HepG2 (cell line): ENCODE measurements around the gene KCNA1. TPM values are rescaled to one million over a fixed set of nuclear protein-coding genes. Genes with fewer than 3 reads are reported as not detected.

ENCODE experiments used
- ATAC-seq: fragments of 200-7000 bp; cut with Tn5 transposase; 3 replicates; pipeline ENCODE4 v1.9.1; 2020; ENCODE audit warnings: mild to moderate bottlenecking, moderate library complexity
- BruUV-seq: library from RNA; stranded (reverse); fragments of 400-500 nt; replicated peaks from 2 replicates; lab custom pipeline; 2021; lab: Mats Ljungman, UMichigan
- CTCF ChIA-PET: fragments of 300-600 bp; formaldehyde crosslinking; extraction: SDS; loops from one replicate; lab custom pipeline; 2021; ENCODE audit warnings: low total read pairs, inconsistent platforms, low intra/inter-chr PET ratio; lab: Yijun Ruan, JAX
- POLR2A ChIA-PET: fragments of 350-600 bp; sonication (Branson Sonifier 250); formaldehyde crosslinking; loops from one replicate; lab custom pipeline; 2020; ENCODE audit warnings: antibody characterized with exemption, inconsistent platforms; lab: Yijun Ruan, JAX
- DNase-seq: peaks from one replicate; pipeline ENCODE4 v3.0.0-alpha.2; 2015; ENCODE audit warnings: low spot score
- FAIRE-seq: peaks from 3 replicates; lab custom pipeline; 2011; peaks lifted over from hg19 to GRCh38; lab: Jason Lieb, UNC
- H2AFZ ChIP-seq: one replicate; pipeline ENCODE4 v1.6.1; 2011; ENCODE audit warnings: low read length, inconsistent platforms
- H3K27ac ChIP-seq: fragments of 300-600 bp; 3 replicates; pipeline ENCODE4 v1.8.0; 2011; ENCODE audit warnings: mixed run types, mild to moderate bottlenecking, mixed read lengths, low read length, inconsistent platforms; ENCODE audit not compliant: insufficient read depth; ENCODE audit errors: extremely low read length
- H3K27me3 ChIP-seq, 2 experiments: fragments of 200-600 bp in 1 of 2; 2 replicates in 1 of 2; 3 replicates in 1 of 2; pipeline versions ENCODE4 v1.6.0 to v1.8.0; 2011; ENCODE audit warnings: low read length in 2 of 2, mild to moderate bottlenecking in 2 of 2, moderate library complexity in 2 of 2, inconsistent platforms in 1 of 2; ENCODE audit not compliant: insufficient read depth in 2 of 2, control insufficient read depth in 1 of 2
- H3K36me3 ChIP-seq, 2 experiments: fragments of 200-600 bp in 1 of 2; replicated peaks in 1 of 2; 2 replicates in 1 of 2; 3 replicates in 1 of 2; pipeline versions ENCODE4 v1.5.1 to v1.8.0; 2011; ENCODE audit warnings: low read length in 2 of 2, inconsistent platforms in 1 of 2; ENCODE audit not compliant: insufficient read depth in 2 of 2, control insufficient read depth in 1 of 2
- H3K4me1 ChIP-seq: 2 replicates; pipeline ENCODE4 v1.5.1; 2012; ENCODE audit warnings: low read length, inconsistent platforms; ENCODE audit not compliant: insufficient read depth
- H3K4me2 ChIP-seq: 2 replicates; pipeline ENCODE4 v1.6.0; 2011; ENCODE audit warnings: low read depth, low read length, inconsistent platforms
- H3K4me3 ChIP-seq, 3 experiments: fragments of 200-600 bp in 1 of 3; sonication (generic), shearing (Covaris generic) in 1 of 3; replicated peaks in 1 of 3; 2 replicates each; pipeline ENCODE4 v1.5.1; 2011 to 2016; ENCODE audit warnings: low read length in 3 of 3, inconsistent platforms in 2 of 3, low read depth in 2 of 3, mild to moderate bottlenecking in 2 of 3, control low read depth in 1 of 3, mixed read lengths in 1 of 3; ENCODE audit not compliant: insufficient read depth in 1 of 3
- H3K79me2 ChIP-seq: one replicate; pipeline ENCODE4 v1.6.1; 2011; ENCODE audit warnings: low read length, inconsistent platforms; ENCODE audit not compliant: insufficient read depth
- H3K9ac ChIP-seq: 2 replicates; pipeline ENCODE4 v1.6.0; 2011; ENCODE audit warnings: mild to moderate bottlenecking, low read depth, low read length, inconsistent platforms; ENCODE audit not compliant: insufficient read depth
- H3K9me3 ChIP-seq: 2 replicates; pipeline ENCODE4 v1.5.1; 2012; ENCODE audit warnings: mild to moderate bottlenecking, low read length
- H4K20me1 ChIP-seq: 2 replicates; pipeline ENCODE4 v1.6.0; 2011; ENCODE audit warnings: inconsistent platforms, mild to moderate bottlenecking, low read length, moderate library complexity; ENCODE audit not compliant: insufficient read depth
- ATF1 ChIP-seq: IDR thresholded peaks from 2 replicates; pipeline ENCODE4 v1.6.1; 2016; ENCODE audit warnings: mild to moderate bottlenecking, control low read depth
- HNF4G ChIP-seq, 2 experiments: sonication (generic) in 1 of 2; formaldehyde crosslinking in 1 of 2; IDR thresholded peaks; 2 replicates each; pipeline versions ENCODE4 v1.4.0 to v1.6.1; 2011 to 2020; ENCODE audit warnings: borderline replicate concordance in 2 of 2, low read depth in 2 of 2, mild to moderate bottlenecking in 2 of 2, low read length in 1 of 2, missing genetic modification reagents in 1 of 2, moderate library complexity in 1 of 2
- HNRNPK ChIP-seq: fragments of 200-400 bp; formaldehyde crosslinking; IDR thresholded peaks from 2 replicates; pipeline ENCODE4 v1.6.1; 2018; ENCODE audit warnings: low read length, low read depth, moderate library complexity, mild to moderate bottlenecking; ENCODE audit not compliant: poor library complexity, severe bottlenecking
- RELA ChIP-seq: sonication (generic); formaldehyde crosslinking; IDR thresholded peaks from 2 replicates; pipeline ENCODE4 v1.4.0; 2020; ENCODE audit warnings: missing genetic modification reagents
- SIX4 ChIP-seq: sonication (generic); formaldehyde crosslinking; IDR thresholded peaks from 2 replicates; pipeline ENCODE4 v1.4.0; 2020; ENCODE audit warnings: missing genetic modification reagents
- TFE3 ChIP-seq: IDR thresholded peaks from 2 replicates; pipeline ENCODE4 v1.6.1; 2016
- ZFY ChIP-seq: sonication (generic); formaldehyde crosslinking; IDR thresholded peaks from 2 replicates; pipeline ENCODE4 v1.4.0; 2020; ENCODE audit warnings: missing genetic modification reagents
- ZNF777 ChIP-seq: sonication (generic); formaldehyde crosslinking; IDR thresholded peaks from 2 replicates; pipeline ENCODE4 v1.4.0; 2020; ENCODE audit warnings: missing genetic modification reagents
- ZSCAN9 ChIP-seq: IDR thresholded peaks from 2 replicates; pipeline ENCODE4 v1.6.1; 2016; ENCODE audit warnings: borderline replicate concordance
- ZXDC ChIP-seq: sonication (generic); formaldehyde crosslinking; IDR thresholded peaks from 2 replicates; pipeline ENCODE4 v1.5.0; 2020; ENCODE audit warnings: mild to moderate bottlenecking, missing genetic modification reagents
- WGBS: methylation state at CpG from one replicate; pipeline ENCODE4 v1.1.6; 2017; ENCODE audit warnings: low lambda C conversion rate; 5-methylcytosine and 5-hydroxymethylcytosine counted together
- in situ Hi-C: cut with HindIII; loops from 2 replicates; pipeline ENCODE4 v1.10.0; 2017; ENCODE audit warnings: low pct_unique_long_range_greater_than_20kb; ENCODE audit not compliant: extremely low pct_ligation_motif_present
- intact Hi-C: fragments of 100-400 bp; cut with micrococcal nuclease; formaldehyde crosslinking; loops from one replicate; pipeline ENCODE4 v1.10.0; 2022; ENCODE audit not compliant: unreplicated experiment
- polyA plus RNA-seq, 8 experiments: library from polyadenylated mRNA; depleted of rRNA in 3 of 8; stranded (reverse) in 7 of 8; unstranded in 1 of 8; fragments of >200 nt; fragmentation: Illumina TruSeq in 4 of 8; extraction: Trizol in 4 of 8; gene quantifications; 2 replicates each; pipeline versions ENCODE4 v1.2.1 to v1.2.3, GENCODE V29; 2011 to 2016; ENCODE audit warnings: low read depth in 4 of 8, missing spikeins in 1 of 8, mixed read lengths in 1 of 8; ENCODE audit not compliant: insufficient read depth in 1 of 8
- total RNA-seq, 5 experiments: library from RNA; depleted of rRNA; stranded (reverse); fragments of >200 nt; fragmentation: Illumina TruSeq; extraction: Trizol; gene quantifications; 2 replicates each; pipeline ENCODE4 v1.2.3, GENCODE V29; 2016; ENCODE audit warnings: low read depth in 1 of 5

Gene KCNA1
- total and polyA plus RNA-seq, 2 of the 13 experiments (the other 11 are each of a cell fraction or from before 2014, with no cell fraction given), result not detected

GRCh38 chr12:4954621-4955354, 45.1 kb downstream of the KCNA1 start:
- Histone ChIP-seq H3K4me2 (no peak overlapping the region), H3K9me3 (no peaks in the 10 kb centered on the region), H3K27ac (no peak overlapping the region), H2AFZ (no peak overlapping the region), H3K9ac (no peak overlapping the region), H4K20me1 (no peaks in the 10 kb centered on the region), H3K36me3 (no peaks in the 10 kb centered on the region), H3K4me1 (no peaks in the 10 kb centered on the region), H3K27me3 (peaks cover 3 to 22% of the 10 kb centered on the region in 2 experiments; a peak in 3 of 5 replicates), H3K79me2 (no peaks in the 10 kb centered on the region), H3K4me3 (no peak overlapping the region)
- intact Hi-C loops (no loop called here), in situ Hi-C loops (no loop called here)
- DNase-seq (no peak), ATAC-seq (no peak), FAIRE-seq (no peak)
- ChIA-PET POLR2A (no interaction called here), CTCF (no interaction called here)
- no peak for TF ChIP-seq ZFY
- no peak for TF ChIP-seq ZSCAN9
- no peak for TF ChIP-seq HNF4G (IDR thresholded peaks at IDR 0.05; ENCODE audit: borderline replicate concordance, low read depth, low read length)
- TF ChIP-seq HNF4G (CRISPR knock-in tag; IDR thresholded peaks at IDR 0.05; ENCODE audit: borderline replicate concordance, low read depth), result no peak
- TF ChIP-seq RELA (CRISPR knock-in tag), result no peak
- no peak for TF ChIP-seq SIX4 (CRISPR knock-in tag)
- no peak for TF ChIP-seq ATF1 (CRISPR knock-in tag)
- no peak for TF ChIP-seq ZXDC (CRISPR knock-in tag)
- no peak for TF ChIP-seq ZNF777 (CRISPR knock-in tag)
- TF ChIP-seq HNRNPK, result no peak
- TF ChIP-seq TFE3 (CRISPR knock-in tag), result no peak
- 10% methylated on average over 10 of the region's 10 CpGs for WGBS
- BruUV-seq, result no TSS peak
